Measurements from ENCODE around the gene DNAJB6. TPM values are rescaled to one million over a fixed set of nuclear protein-coding genes. Genes with fewer than 3 reads are reported as not detected.

The DNAJB6 gene
- total and polyA plus RNA-seq, 2 experiments from 2014 or later: 139 to 187 TPM

- no peaks in the 10 kb centered on the region for H3K9me2 ChIP-seq (ENCODE audit: insufficient read depth)
- H3K36me3 ChIP-seq (ENCODE audit: low read depth): no peaks in the 10 kb centered on the region
- TF ChIP-seq EZH2 (IDR thresholded peaks at IDR 0.05; ENCODE audit: insufficient read depth, poor library complexity, severe bottlenecking) (no peak), EZH2phosphoT487 (IDR thresholded peaks at IDR 0.05; ENCODE audit: insufficient read depth, low read depth) (no peak)
- no peak overlapping the region for H3K27ac ChIP-seq
- DNase-seq: peak; percentile 87
- H3K4me2 ChIP-seq (ENCODE audit: unreplicated experiment): peak overlapping the region; percentile 88
- 8 to 11% methylated on average over 16 to 17 of the region's 17 CpGs for WGBS, 2 experiments (ENCODE audit: low coverage in 1 of 2, low lambda C conversion rate in 2 of 2, missing lambda C conversion rate in 2 of 2)
- peak overlapping the region; percentile 74 for H3K9ac ChIP-seq
- no peaks in the 10 kb centered on the region for H4K20me1 ChIP-seq (ENCODE audit: insufficient read depth)
- H3K9me3 ChIP-seq (ENCODE audit: low read depth): no peaks in the 10 kb centered on the region
- H3K79me2 ChIP-seq (ENCODE audit: insufficient read depth): no peaks in the 10 kb centered on the region
- in situ Hi-C loops (cut with MboI): no loop called here
- H3K4me3 ChIP-seq: peak overlapping the region; percentile 65
- H3K27me3 ChIP-seq (replicated peaks; ENCODE audit: insufficient read depth): no peaks in the 10 kb centered on the region
- H3K4me1 ChIP-seq (ENCODE audit: insufficient read depth): no peaks in the 10 kb centered on the region; the same call in 1 of the 2 replicates
- peak overlapping the region; percentile 74 for H2AFZ ChIP-seq
- no peaks in the 10 kb centered on the region for H3F3A ChIP-seq (ENCODE audit: insufficient read depth)
These were observed 95.7 kb downstream of the DNAJB6 start for GRCh38 chr7:157432541-157432956.

DNA sequence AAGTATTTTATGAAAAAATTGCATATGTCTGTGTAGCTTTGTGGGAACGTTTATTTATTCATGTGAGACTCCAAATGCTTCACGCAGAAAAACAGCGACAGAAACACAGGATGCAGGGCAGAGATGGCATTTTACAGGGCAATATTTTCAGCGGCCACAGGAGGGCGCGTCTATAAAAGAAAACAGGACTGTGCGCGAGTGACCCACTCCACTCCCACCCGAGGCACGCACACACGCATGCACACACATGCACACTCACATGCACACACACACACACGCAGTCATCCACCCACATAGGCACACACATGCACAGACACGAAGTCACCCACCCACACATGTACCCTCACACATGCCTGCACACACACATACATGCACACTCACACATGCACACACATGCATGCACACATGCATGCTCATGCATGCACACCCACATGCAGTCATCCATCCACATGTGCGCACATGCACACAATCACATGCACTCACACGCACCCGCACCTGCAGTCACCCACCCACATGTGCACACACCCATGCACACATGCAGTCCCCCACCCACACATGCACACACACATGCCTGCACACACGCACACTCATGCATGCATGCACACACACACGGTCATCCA is 96.3 kb downstream of the DNAJB6 start:
- no peaks in the 10 kb centered on the region for H3K27me3 ChIP-seq (replicated peaks; ENCODE audit: insufficient read depth)
- whole genome bisulfite sequencing, 2 experiments (ENCODE audit: low coverage in 1 of 2, low lambda C conversion rate in 2 of 2, missing lambda C conversion rate in 2 of 2): 24 to 25% methylated on average over 17 to 18 of the region's 18 CpGs
- H3K9me3 ChIP-seq (ENCODE audit: low read depth): no peaks in the 10 kb centered on the region
- H3K36me3 ChIP-seq (ENCODE audit: low read depth): no peaks in the 10 kb centered on the region
- peak overlapping the region; percentile 88 for H3K4me2 ChIP-seq (ENCODE audit: unreplicated experiment)
- peak overlapping the region; percentile 74 for H3K9ac ChIP-seq
- no peaks in the 10 kb centered on the region for H3K9me2 ChIP-seq (ENCODE audit: insufficient read depth)
- no peaks in the 10 kb centered on the region for H3K79me2 ChIP-seq (ENCODE audit: insufficient read depth)
- no peak overlapping the region for H3K27ac ChIP-seq
- H3K4me1 ChIP-seq (ENCODE audit: insufficient read depth): no peaks in the 10 kb centered on the region; the same call in 1 of the 2 replicates
- H3F3A ChIP-seq (ENCODE audit: insufficient read depth): no peaks in the 10 kb centered on the region
- TF ChIP-seq EZH2phosphoT487 (IDR thresholded peaks at IDR 0.05; ENCODE audit: insufficient read depth, low read depth): no peak
- no peak for TF ChIP-seq EZH2 (IDR thresholded peaks at IDR 0.05; ENCODE audit: insufficient read depth, poor library complexity, severe bottlenecking)
- H2AFZ ChIP-seq: peak overlapping the region; percentile 74
- in situ Hi-C loops (cut with MboI): no loop called here
- peak overlapping the region; percentile 65 for H3K4me3 ChIP-seq
- no peaks in the 10 kb centered on the region for H4K20me1 ChIP-seq (ENCODE audit: insufficient read depth)
- peak; percentile 64 for DNase-seq

DNA sequence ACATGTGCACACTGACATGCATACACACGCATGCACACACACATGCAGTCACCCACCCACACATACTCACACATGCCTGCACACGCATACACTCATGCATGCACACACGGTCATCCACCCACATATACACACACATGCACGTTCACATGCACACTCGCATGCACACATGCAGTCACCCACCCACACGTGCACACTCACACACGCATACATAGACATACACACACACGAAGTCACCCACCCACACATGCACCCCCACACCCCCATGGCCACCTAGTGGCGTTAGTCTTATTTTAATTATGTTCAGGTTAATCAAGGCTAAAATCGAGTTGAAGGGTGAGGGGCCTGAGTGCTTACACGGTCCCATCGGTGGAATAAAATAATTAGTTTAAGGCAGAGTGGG is 96.8 kb downstream of the DNAJB6 start:
- no peak for DNase-seq
- Histone ChIP-seq H3K79me2 (ENCODE audit: insufficient read depth) (no peaks in the 10 kb centered on the region), H3K9me2 (ENCODE audit: insufficient read depth) (no peaks in the 10 kb centered on the region), H3K4me2 (ENCODE audit: unreplicated experiment) (no peak overlapping the region), H3K4me3 (no peak overlapping the region), H3K36me3 (ENCODE audit: low read depth) (no peaks in the 10 kb centered on the region), H3K4me1 (ENCODE audit: insufficient read depth) (no peaks in the 10 kb centered on the region; the same call in 1 of the 2 replicates), H3K27ac (no peak overlapping the region), H2AFZ (no peak overlapping the region), H3K27me3 (replicated peaks; ENCODE audit: insufficient read depth) (no peaks in the 10 kb centered on the region), H3K9ac (no peak overlapping the region), H3K9me3 (ENCODE audit: low read depth) (no peaks in the 10 kb centered on the region), H4K20me1 (ENCODE audit: insufficient read depth) (no peaks in the 10 kb centered on the region), H3F3A (ENCODE audit: insufficient read depth) (no peaks in the 10 kb centered on the region)
- WGBS, 2 experiments (ENCODE audit: low coverage in 1 of 2, low lambda C conversion rate in 2 of 2, missing lambda C conversion rate in 2 of 2): 55 to 59% methylated on average over 8 to 12 of the region's 12 CpGs
- TF ChIP-seq EZH2phosphoT487 (IDR thresholded peaks at IDR 0.05; ENCODE audit: insufficient read depth, low read depth) (no peak), EZH2 (IDR thresholded peaks at IDR 0.05; ENCODE audit: insufficient read depth, poor library complexity, severe bottlenecking) (no peak)
- in situ Hi-C loops (cut with MboI): no loop called here

- no peak overlapping the region for H3K4me3 ChIP-seq
- H3K9ac ChIP-seq: no peak overlapping the region
- in situ Hi-C loops (cut with MboI): no loop called here
- no peak for DNase-seq
- no peak overlapping the region for H3K4me2 ChIP-seq (ENCODE audit: unreplicated experiment)
- no peaks in the 10 kb centered on the region for H3K79me2 ChIP-seq (ENCODE audit: insufficient read depth)
- no peaks in the 10 kb centered on the region; the same call in 1 of the 2 replicates for H3K4me1 ChIP-seq (ENCODE audit: insufficient read depth)
- H3F3A ChIP-seq (ENCODE audit: insufficient read depth): no peaks in the 10 kb centered on the region
- 71 to 76% methylated on average over 15 of the region's 15 CpGs for WGBS, 2 experiments (ENCODE audit: low coverage in 1 of 2, low lambda C conversion rate in 2 of 2, missing lambda C conversion rate in 2 of 2)
- TF ChIP-seq EZH2 (IDR thresholded peaks at IDR 0.05; ENCODE audit: insufficient read depth, poor library complexity, severe bottlenecking): no peak
- TF ChIP-seq EZH2phosphoT487 (IDR thresholded peaks at IDR 0.05; ENCODE audit: insufficient read depth, low read depth): no peak
- no peaks in the 10 kb centered on the region for H4K20me1 ChIP-seq (ENCODE audit: insufficient read depth)
- H3K36me3 ChIP-seq (ENCODE audit: low read depth): no peaks in the 10 kb centered on the region
- H3K9me3 ChIP-seq (ENCODE audit: low read depth): no peaks in the 10 kb centered on the region
- no peak overlapping the region for H2AFZ ChIP-seq
- H3K27ac ChIP-seq: no peak overlapping the region
- no peaks in the 10 kb centered on the region for H3K9me2 ChIP-seq (ENCODE audit: insufficient read depth)
- no peaks in the 10 kb centered on the region for H3K27me3 ChIP-seq (replicated peaks; ENCODE audit: insufficient read depth)
These were observed 97.4 kb downstream of the DNAJB6 start for GRCh38 chr7:157434231-157434630.
